ENCODE measurements around the gene SORCS2.

SORCS2 gene

GRCh38 chr4:7147261-7147660 lies 45.1 kb upstream of the SORCS2 start:
- DNase-seq (ENCODE audit: low read depth), result no peak
- H3K4me3 ChIP-seq (ENCODE audit: low read depth, low read length), result no peak overlapping the region
- TF ChIP-seq MYC (IDR thresholded peaks at IDR 0.05; ENCODE audit: low read depth, low read length) (no peak), POLR2A (IDR thresholded peaks at IDR 0.05; ENCODE audit: extremely low read depth, insufficient read length) (no peak), CTCF (IDR thresholded peaks at IDR 0.05; ENCODE audit: low read depth, low read length) (no peak), MAX (IDR thresholded peaks at IDR 0.05; ENCODE audit: low read depth, low read length) (no peak)

GRCh38 chr4:7147661-7148310 lies 44.6 kb upstream of the SORCS2 start:
- no peak overlapping the region for H3K4me3 ChIP-seq (ENCODE audit: low read depth, low read length)
- TF ChIP-seq CTCF (IDR thresholded peaks at IDR 0.05; ENCODE audit: low read depth, low read length), result no peak
- no peak for TF ChIP-seq POLR2A (IDR thresholded peaks at IDR 0.05; ENCODE audit: extremely low read depth, insufficient read length)
- no peak for TF ChIP-seq MAX (IDR thresholded peaks at IDR 0.05; ENCODE audit: low read depth, low read length)
- TF ChIP-seq MYC (IDR thresholded peaks at IDR 0.05; ENCODE audit: low read depth, low read length), result no peak
- DNase-seq (ENCODE audit: low read depth), result no peak

- TF ChIP-seq CTCF (IDR thresholded peaks at IDR 0.05; ENCODE audit: low read depth, low read length) (no peak), POLR2A (IDR thresholded peaks at IDR 0.05; ENCODE audit: extremely low read depth, insufficient read length) (no peak), MYC (IDR thresholded peaks at IDR 0.05; ENCODE audit: low read depth, low read length) (no peak), MAX (IDR thresholded peaks at IDR 0.05; ENCODE audit: low read depth, low read length) (no peak)
- DNase-seq (ENCODE audit: low read depth), result no peak
These were observed 44.0 kb upstream of the SORCS2 start for GRCh38 chr4:7148337-7148736.

GRCh38 chr4:7150036-7150635 lies 42.2 kb upstream of the SORCS2 start:
- no peak for DNase-seq (ENCODE audit: low read depth)
- TF ChIP-seq MYC (IDR thresholded peaks at IDR 0.05; ENCODE audit: low read depth, low read length) (no peak), CTCF (IDR thresholded peaks at IDR 0.05; ENCODE audit: low read depth, low read length) (no peak), MAX (IDR thresholded peaks at IDR 0.05; ENCODE audit: low read depth, low read length) (no peak), POLR2A (IDR thresholded peaks at IDR 0.05; ENCODE audit: extremely low read depth, insufficient read length) (no peak)
- no peak overlapping the region for H3K4me3 ChIP-seq (ENCODE audit: low read depth, low read length)

More at GRCh38 chr4:7148337-7148736, 44.0 kb upstream of the SORCS2 start:
- no peak overlapping the region for H3K4me3 ChIP-seq (ENCODE audit: low read depth, low read length)

GRCh38 chr4:7151668-7152227 lies 40.6 kb upstream of the SORCS2 start:
- DNase-seq (ENCODE audit: low read depth), result no peak
- TF ChIP-seq MYC (IDR thresholded peaks at IDR 0.05; ENCODE audit: low read depth, low read length), result no peak
- peak; percentile 19 for TF ChIP-seq CTCF (IDR thresholded peaks at IDR 0.05; ENCODE audit: low read depth, low read length)
- no peak for TF ChIP-seq MAX (IDR thresholded peaks at IDR 0.05; ENCODE audit: low read depth, low read length)
- no peak for TF ChIP-seq POLR2A (IDR thresholded peaks at IDR 0.05; ENCODE audit: extremely low read depth, insufficient read length)
- no peak overlapping the region for H3K4me3 ChIP-seq (ENCODE audit: low read depth, low read length)
